DLD1 (cell line): ENCODE measurements around the gene TTC7B.

Source experiments
- in situ Hi-C: cut with HindIII; loops from 2 replicates; pipeline ENCODE4 v1.10.0; 2017; ENCODE audit warnings: low sequenced_read_pairs

TTC7B gene

GRCh38 chr14:90500665-90501370, 315.4 kb downstream of the TTC7B start:
- in situ Hi-C loops: no loop called here

- in situ Hi-C loops: no loop called here
Measured at GRCh38 chr14:90499908-90500664, 316.1 kb downstream of the TTC7B start.

- in situ Hi-C loops: no loop called here
Measured at GRCh38 chr14:90499121-90499520, 317.1 kb downstream of the TTC7B start.

- in situ Hi-C loops: no loop called here
Measured at GRCh38 chr14:90498198-90498597, 318.0 kb downstream of the TTC7B start.

GRCh38 chr14:90496379-90496778, 319.9 kb downstream of the TTC7B start:
- in situ Hi-C loops: no loop called here

GRCh38 chr14:90495357-90496276, 320.6 kb downstream of the TTC7B start:
- in situ Hi-C loops: no loop called here

- in situ Hi-C loops: no loop called here
Measured at GRCh38 chr14:90491911-90492531, 324.2 kb downstream of the TTC7B start.

GRCh38 chr14:90491221-90491885, 324.9 kb downstream of the TTC7B start:
- in situ Hi-C loops: no loop called here

- in situ Hi-C loops: no loop called here
Measured at GRCh38 chr14:90490720-90491050, 325.5 kb downstream of the TTC7B start.

- in situ Hi-C loops: no loop called here
Measured at GRCh38 chr14:90489916-90490719, 326.1 kb downstream of the TTC7B start.

- in situ Hi-C loops: no loop called here
Measured at GRCh38 chr14:90489306-90489705, 326.9 kb downstream of the TTC7B start.

- in situ Hi-C loops: no loop called here
Measured at GRCh38 chr14:90488256-90488655, 328.0 kb downstream of the TTC7B start.

GRCh38 chr14:90487462-90487861, 328.8 kb downstream of the TTC7B start:
- in situ Hi-C loops: no loop called here

- in situ Hi-C loops: no loop called here
Measured at GRCh38 chr14:90487031-90487430, 329.2 kb downstream of the TTC7B start.

GRCh38 chr14:90484291-90484690, 331.9 kb downstream of the TTC7B start:
- in situ Hi-C loops: no loop called here

- in situ Hi-C loops: no loop called here
Measured at GRCh38 chr14:90483571-90483974, 332.7 kb downstream of the TTC7B start.

GRCh38 chr14:90483117-90483516, 333.1 kb downstream of the TTC7B start:
- in situ Hi-C loops: no loop called here

GRCh38 chr14:90475298-90475697, 340.9 kb downstream of the TTC7B start:
- in situ Hi-C loops: no loop called here
